ENCODE results near the gene DYNLT3.

Gene DYNLT3

DNA sequence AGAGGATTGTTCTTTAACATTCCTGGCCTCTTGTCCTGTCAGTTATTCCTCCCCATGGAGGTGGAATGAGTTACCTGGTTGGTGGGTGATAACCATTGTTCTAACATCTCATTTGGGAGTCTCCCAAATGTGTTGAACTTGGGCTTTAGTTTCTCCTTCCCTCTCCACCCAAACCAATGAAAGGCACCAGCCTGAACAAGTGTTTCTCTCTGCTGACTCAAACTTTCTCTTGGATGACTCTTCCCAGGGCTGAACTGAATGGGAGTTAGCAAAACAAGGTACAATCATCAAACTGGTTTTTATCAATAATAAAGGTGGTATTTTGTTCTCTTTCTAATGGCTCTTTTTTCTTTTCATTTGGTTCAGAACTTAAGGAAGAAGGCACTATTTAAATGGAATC is 2.7 kb downstream of the DYNLT3 start:
- DNase-seq = no peak

- no peak for DNase-seq
Observed at GRCh38 chrX:37840931-37841330, 6.4 kb downstream of the DYNLT3 start.

DNA sequence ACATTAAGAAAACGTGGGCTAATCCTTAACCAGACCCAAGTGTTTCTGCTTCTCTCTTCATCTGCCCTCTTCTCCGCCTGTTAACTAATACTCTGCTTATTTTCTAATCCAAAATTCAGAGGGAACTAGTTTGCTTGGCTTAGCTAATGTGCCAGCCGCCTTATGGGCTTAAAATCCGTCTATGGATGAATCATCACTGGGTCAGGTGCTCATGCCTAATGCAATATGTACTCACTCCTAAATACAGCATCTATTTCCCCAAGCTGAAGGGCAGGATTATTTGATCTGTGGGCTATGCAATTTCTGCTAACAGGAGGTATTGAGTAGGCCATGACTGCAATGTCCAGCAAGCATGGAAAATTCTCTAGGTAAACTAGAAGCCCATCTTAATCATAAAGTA is 12.4 kb downstream of the DYNLT3 start:
- DNase-seq = no peak

- no peak for DNase-seq
Observed at GRCh38 chrX:37830371-37830770, 17.0 kb downstream of the DYNLT3 start.

DNA sequence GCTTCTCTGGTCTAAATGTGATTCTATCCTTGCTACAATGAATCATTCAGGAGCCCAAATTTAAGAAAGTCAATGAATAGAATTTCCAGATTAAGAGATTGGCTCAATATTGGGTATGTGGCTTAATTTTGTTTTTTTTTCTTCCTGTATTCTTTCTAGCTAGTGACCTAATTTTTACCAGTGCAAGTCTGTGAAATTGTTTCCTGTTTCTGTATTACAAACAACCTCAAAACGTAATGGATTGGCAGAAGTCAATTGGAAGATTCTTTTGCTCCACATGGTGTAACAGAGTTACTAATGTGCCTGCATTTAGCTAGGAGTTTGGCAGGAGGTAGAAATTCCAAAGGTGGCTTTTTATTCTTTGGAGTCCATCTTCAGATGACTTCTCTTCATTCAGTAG is 17.6 kb downstream of the DYNLT3 start:
- DNase-seq = no peak

DNA sequence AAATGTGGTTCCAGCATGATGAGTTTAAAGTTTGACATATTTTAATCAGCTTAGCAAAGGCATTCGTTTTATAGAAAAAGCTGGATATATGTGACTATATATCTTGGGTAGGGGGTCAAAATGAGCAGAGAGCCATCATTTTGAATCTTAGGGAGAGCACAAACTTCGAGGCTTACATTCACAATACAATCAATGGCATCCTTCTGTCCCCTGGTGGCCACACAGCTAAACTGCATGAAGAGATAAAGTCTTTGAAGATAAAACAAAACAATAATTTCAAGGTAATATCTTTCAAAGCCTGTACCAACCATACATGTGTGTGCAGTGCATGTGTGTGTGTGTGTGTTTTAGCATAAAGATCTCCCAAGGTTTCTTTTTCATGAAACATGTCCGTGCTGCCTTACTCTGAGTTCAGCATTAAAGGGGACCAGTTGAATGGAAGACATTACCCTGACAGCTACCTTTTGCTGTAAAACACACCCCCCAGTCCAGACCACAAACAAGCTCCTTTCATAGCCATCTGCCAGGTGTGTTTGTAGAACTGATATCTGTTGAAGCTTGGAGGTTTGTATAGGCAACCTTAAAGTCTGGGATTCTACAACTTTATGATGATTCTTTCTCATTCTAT is 22.0 kb downstream of the DYNLT3 start:
- peak in 24 of 51 donors; percentile 0 to 27 (median 2) for DNase-seq

- no peak for DNase-seq
Observed at GRCh38 chrX:37824491-37825214, 22.7 kb downstream of the DYNLT3 start.

GRCh38 chrX:37820646-37821045 is 26.7 kb downstream of the DYNLT3 start:
- DNase-seq = no peak

- no peak for DNase-seq
Observed at GRCh38 chrX:37818031-37818430, 29.3 kb downstream of the DYNLT3 start.

DNA sequence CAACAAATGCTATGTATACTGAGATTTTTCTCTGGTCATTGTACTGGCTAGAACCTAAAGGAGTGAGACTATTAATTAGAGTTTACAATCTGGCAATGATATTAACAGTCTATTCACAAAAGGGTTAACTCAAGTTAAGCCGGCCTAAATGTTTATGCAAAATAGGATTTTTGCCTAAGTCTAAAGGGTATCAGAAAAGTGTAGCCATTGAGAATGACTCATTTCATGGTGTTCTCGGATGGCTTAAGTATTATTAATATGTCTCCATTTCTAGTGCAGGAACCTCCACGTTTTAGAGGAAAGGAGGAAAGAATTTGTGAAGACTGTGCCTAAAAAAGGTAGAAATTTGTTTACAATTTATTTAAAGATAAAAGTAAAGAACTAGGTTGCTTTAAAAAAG is 29.8 kb downstream of the DYNLT3 start:
- DNase-seq = no peak

DNA sequence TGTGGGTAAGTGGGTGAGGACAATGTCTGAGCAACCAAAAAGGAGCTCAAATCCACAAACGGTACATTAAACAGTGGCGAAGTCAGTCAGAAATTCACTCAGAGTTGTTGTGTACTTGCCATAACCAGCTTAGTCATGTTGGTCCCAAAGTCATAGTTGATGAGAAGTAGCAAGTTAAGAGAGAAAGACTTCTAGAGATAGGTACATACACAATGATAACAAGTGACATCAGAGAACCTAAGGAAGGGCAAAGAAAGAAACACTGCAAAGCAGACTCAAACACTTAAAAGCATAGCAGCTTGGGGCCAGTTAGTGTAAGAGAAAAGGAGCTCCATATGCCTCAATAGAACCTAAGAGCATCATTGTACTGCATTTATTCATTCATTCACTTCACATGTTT is 30.2 kb downstream of the DYNLT3 start:
- no peak for DNase-seq

DNA sequence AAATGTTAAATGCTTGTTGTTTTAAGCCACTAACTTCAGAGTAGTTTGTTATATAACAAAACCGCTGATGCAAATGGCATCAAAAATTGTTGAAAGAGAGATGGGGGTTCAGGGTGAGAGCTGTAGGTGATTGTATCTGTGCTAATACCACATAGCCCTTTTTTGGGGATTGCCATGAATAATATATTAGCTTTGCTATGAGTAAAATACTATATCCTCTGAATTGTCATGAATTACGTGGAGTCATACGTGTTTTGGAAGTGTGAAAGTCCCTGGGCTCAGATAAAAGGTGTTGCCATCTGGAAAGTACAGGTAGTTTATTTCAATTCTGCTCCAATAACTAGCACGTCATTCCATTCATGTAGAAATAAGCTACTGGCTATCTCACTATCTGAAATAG is 30.6 kb downstream of the DYNLT3 start:
- no peak for DNase-seq

DNA sequence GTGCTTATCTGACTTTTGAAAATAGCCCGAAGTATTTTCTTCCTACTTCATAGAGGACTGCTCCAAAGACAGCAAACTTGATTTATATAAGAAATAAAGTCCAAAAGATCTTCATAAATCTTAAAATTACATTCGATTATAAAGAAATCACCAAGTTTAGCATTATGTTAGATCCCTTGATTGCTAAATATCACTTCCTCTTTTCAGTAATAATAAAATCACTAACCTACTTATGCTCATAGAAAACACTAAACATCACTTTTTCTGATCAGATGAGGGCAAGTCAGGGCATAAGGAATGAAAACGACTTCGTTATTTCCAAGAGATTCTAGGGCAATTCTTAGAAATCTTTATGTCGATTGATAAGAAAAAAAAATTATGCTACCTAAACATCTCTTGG is 32.0 kb downstream of the DYNLT3 start:
- no peak for DNase-seq

- no peak for DNase-seq
Observed at GRCh38 chrX:37813570-37813969, 33.8 kb downstream of the DYNLT3 start.

GRCh38 chrX:37812110-37812509 is 35.3 kb downstream of the DYNLT3 start:
- DNase-seq = no peak

- no peak for DNase-seq
Observed at GRCh38 chrX:37809970-37810369, 37.4 kb downstream of the DYNLT3 start.

DNA sequence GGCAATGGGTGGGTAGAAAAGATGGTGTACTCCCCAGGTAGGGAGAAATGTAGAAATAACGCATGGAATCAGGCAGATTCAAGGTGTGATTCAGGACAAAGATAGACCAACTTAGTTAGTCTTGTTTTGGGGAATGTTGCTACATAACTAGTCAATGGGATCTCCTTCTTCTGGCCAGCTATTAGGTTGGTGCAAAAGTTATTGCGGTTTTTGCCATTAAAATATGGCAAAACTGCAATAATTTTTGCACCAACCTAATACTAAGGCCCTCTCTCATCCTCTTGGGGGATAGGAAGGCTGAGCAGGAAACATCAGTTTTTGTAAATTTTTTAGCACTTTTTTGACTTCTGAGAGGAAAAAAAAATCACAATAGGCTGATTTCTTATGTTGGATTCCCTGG is 44.3 kb downstream of the DYNLT3 start:
- no peak for DNase-seq

DNA sequence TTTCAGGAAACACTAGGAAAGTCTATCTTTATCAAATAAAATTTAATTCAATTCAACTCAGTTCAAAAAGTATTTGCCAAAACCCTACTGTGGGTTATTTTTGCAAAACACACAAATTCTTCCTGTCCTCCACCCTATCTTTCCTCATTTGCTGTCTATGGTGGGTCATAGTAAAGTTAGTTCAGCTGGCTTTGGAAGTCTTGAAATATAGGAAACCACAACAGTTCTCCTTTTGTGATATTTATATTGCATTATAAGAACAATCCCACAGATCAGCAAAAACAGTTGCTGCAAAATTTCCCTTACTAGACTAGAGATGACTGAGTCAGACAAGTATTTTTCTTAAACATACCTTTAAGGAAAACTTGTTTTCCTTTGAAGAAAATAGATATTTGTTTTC is 45.3 kb downstream of the DYNLT3 start:
- no peak for DNase-seq

GRCh38 chrX:37800717-37801116 is 46.7 kb downstream of the DYNLT3 start:
- no peak for DNase-seq

DNA sequence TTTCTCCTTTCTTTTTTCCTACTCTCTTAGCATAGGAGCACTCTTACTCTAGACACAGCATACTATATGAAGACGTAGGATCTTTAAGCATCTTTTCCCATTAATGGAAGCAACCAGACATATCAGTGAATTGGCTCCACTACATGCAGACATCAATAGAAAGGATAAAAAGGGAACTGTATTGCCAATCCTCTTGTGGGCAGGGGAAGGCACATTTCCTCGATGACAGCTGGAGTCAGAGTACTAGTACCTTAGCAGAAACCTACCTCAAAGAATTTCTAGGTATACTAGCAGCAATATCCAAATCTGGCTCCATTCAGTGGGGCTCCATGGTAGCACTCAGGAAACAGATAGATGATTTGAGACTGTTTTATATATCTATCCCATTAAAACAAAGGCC is 47.4 kb downstream of the DYNLT3 start:
- no peak for DNase-seq

DNA sequence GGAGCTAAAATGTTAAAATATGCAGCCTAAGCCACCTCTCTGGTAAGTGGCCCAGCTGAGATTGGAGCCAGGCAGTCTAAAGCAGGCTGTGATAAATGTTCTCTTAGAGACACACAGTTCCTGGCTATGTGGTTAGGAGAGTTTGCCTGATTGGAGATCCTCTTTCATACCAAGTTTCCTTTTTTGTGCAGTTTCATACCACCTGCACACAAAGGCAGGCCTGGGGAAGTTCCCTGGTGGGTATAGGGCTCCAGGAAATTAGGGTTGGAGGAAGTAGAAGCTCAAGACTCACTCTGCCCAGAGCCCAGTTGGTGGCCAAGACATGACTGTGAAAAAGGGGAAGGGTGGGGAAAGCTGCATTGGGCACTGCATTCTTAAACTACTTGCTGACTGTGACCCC is 50.6 kb downstream of the DYNLT3 start:
- peak in 11 of 51 donors; percentile 0 to 39 (median 0) for DNase-seq

GRCh38 chrX:37796310-37796709 is 51.1 kb downstream of the DYNLT3 start:
- DNase-seq = no peak

Measured in hypothalamus (tissue), 51 donors.